Anterior cingulate cortex (tissue), 58 donors: Measurements from ENCODE around the gene HEYL.

Source experiments
- DNase-seq, 58 donors: peaks; one replicate each; lab custom pipeline; 2025; lab: John Stamatoyannopoulos, UW

The HEYL gene

GRCh38 chr1:39642796-39643195, 3.4 kb upstream of the HEYL start:
- no peak for DNase-seq

GRCh38 chr1:39640861-39641260, 1.4 kb upstream of the HEYL start:
- no peak for DNase-seq

GRCh38 chr1:39638965-39639304, 508 bp downstream of the HEYL start:
- DNase-seq, result no peak

DNA sequence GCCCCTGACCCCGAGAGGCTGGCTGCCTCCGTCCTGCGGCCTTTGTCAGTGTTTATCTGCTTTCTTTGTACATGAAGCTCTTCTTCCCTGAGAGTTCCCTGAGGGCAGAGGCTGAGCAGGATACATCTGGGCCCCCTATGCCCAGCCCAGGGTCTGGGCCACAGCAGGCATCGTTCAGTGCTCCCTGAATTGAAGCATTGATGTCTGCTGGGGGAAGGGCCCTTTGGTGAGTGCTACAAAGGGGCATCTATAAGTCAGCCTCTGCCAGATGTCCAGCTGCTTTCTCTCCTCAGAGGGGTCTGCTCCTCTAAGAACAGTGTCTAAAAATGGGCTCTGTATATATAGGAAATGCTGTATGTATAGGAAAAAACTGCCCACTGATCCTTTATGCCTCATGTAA, 2.1 kb downstream of the HEYL start:
- DNase-seq, result no peak

GRCh38 chr1:39635871-39636210, 3.6 kb downstream of the HEYL start:
- no peak for DNase-seq

- DNase-seq, result no peak
These were observed 4.1 kb downstream of the HEYL start for GRCh38 chr1:39635205-39635870.

DNA sequence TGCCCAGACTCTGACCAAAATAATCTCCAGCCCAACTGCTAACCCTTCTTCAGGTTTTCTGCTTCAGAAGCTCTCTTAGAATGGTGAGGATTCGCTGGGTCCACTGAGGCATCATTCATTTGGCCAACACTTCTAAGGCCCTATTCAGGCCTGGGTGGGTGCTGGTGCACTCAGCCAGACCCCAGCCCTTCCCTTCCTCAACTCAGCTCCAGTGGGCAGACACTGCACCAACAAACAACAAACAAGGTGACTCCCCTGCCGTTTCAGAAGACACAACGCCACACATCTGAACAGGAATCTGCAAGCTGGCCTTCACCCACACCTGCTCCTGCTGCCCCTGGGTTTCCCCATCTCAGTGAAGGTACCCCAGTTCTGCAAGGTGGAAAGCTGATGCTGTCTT, 6.0 kb downstream of the HEYL start:
- no peak for DNase-seq

DNA sequence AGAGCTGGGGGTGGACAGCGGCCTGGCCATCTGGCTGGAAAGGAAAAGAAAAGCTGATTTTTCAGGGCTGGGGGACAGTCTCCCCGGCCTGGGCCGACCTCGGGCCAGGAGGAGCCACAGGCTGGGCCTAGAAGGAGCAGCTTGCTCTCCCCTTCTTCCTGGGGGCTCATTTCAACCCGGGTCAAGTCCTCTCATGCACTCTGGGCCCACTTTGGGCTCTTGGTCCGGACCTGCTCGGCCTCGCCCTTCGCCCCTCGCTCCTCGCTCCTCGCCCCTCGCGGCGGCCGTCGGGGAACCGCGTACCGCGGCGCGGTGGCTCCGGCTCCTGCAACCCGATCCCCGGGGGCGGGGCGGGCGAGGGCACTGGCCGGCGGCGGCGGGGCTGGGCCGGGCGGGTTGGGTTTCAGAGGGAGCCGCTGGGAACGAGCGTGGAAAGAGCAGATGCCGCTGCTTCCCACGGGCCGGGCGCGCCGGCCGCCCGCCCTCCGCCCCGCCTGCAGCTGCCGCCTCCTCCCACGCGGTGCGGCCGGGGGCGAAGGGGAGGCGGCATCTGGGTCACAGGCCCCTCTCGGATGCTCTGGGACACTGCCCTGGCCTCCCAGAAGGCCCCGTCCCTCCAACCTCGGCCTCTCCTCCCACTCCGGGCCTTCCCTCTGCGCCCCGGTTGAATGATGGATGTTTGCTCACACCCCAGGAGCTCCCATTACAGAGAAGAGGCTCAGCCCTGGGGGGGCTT, 6.6 kb downstream of the HEYL start:
- DNase-seq, result peak in 8 of 58 donors; percentile 4 to 37 (median 19)

- no peak for DNase-seq
These were observed 7.1 kb downstream of the HEYL start for GRCh38 chr1:39632323-39632681.

- DNase-seq, result no peak
These were observed 7.8 kb downstream of the HEYL start for GRCh38 chr1:39631361-39632322.

DNA sequence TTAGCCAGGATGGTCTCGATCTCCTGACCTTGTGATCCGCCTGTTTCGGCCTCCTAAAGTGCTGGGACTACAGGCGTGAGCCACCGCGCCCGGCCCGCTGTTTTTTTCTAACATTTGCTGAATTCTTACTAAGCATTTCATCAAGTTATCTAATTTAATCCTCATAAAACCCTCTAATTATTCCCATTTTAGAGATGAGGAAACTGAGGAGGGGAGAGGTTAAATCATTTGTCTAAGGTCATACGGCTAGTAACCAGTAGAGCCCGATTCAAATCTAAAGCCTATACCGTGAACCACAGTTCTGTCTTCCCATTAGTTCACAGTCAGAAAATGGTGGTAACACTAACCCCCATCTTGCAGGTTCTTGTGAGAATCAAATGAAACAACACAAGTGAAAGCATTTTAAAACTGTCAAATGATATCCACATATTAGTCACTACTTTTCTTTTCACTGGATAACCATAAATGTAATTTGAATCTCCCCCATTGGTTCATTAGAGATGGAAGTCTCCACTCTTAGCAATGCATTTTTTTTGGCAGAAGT, 10.6 kb downstream of the HEYL start:
- DNase-seq, result no peak

- DNase-seq, result no peak
These were observed 12.8 kb downstream of the HEYL start for GRCh38 chr1:39626646-39627045.

DNA sequence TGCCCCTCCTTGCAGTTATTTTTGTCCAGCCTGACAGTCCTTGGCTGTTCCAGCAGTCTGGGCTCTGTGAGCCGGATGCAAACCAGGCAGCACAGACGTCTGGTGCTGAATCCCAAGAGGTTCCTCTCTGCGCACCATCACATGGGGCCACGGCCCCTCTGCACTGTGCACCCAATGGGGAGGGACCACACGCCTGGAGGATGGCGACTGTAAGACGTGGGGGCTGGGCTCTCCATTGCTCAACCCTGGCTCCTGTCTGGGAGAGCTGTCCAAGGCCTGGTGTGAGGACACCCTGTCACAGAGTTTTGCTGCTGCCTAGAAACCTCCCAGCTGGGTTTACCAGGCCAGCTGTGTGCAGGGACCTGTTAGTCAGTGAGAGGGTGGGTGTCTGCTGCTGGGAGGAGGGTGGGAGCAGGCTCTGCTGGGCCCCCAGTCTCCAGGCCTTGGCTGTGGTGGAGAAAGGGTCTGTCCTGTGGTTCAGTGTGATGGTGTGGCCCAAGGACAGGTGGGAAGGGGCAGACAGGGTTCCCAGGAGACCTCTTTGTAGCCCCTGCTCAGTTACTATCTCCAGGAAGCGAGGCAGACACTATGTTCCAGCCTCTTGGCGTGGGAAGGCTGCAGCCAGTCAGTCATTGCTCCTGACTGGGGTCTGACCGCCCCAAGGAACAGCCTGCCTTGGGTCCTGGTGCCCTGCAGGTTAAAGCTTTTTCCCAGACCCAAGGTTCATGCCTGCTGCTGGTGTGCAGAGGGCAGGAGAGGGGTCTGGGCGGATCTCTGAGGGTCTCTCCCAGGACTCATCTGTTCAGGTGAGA, 13.8 kb downstream of the HEYL start:
- DNase-seq, result peak in 53 of 58 donors; percentile 5 to 92 (median 61)

GRCh38 chr1:39625009-39625408, 14.4 kb downstream of the HEYL start:
- no peak for DNase-seq

DNA sequence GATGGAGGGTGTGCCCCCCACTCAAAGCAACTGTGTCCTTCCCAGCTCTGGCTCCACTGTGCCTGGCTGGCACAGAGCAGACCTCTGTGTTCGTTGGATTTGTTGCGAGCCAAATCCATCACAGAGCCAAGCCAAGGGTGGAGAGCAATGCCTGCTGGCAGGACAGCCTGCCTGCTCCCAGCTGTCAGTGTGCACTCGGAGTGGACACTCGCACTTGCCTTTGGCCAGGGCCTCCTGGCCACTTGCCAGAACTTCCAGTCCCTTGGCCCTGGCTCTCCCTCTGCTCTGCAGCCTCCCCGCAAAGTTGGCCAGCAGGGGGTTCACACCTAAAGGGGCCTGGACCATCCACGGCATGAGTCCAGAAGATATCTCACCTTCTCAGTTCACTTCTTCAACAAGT, 16.4 kb downstream of the HEYL start:
- peak in 46 of 58 donors; percentile 3 to 84 (median 32) for DNase-seq

DNA sequence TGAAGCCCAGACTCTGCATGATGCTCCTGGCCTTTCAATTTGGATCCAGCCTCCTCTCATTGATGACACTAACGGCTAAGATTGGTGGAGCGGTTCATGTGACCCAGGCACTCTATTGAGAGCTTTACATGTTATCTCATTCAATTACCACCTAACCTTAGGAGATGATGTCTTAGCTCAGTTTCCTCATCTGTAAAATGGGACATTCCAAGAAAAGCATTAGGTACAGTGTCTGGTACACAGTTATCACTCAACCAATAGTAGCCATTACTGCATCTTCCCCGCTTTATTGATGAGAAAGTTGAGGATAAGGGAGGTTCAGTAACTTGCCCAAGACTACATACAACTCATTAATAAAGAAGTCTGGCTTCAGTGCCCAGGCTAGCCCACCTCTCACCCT, 17.0 kb downstream of the HEYL start:
- no peak for DNase-seq

- DNase-seq, result no peak
These were observed 18.7 kb downstream of the HEYL start for GRCh38 chr1:39620659-39621165.

GRCh38 chr1:39617488-39618049, 21.9 kb downstream of the HEYL start:
- DNase-seq, result no peak

- no peak for DNase-seq
These were observed 24.3 kb downstream of the HEYL start for GRCh38 chr1:39615086-39615673.
